ENCODE data around the gene ANKH.

- no peak for TF ChIP-seq CTCF (IDR thresholded peaks at IDR 0.05)
- TF ChIP-seq POLR2A (IDR thresholded peaks at IDR 0.05) = no peak
These were observed 133.5 kb downstream of the ANKH start for GRCh38 chr5:14738050-14738449.
